ENCODE results near the gene FAM120A. TPM values are rescaled to one million over a fixed set of nuclear protein-coding genes. Genes with fewer than 3 reads are reported as not detected.

The FAM120A gene
- total RNA-seq, 1 experiment from 2014 or later: 89.6 TPM

GRCh38 chr9:93546356-93546755 lies 94.9 kb downstream of the FAM120A start:
- Histone ChIP-seq H3K27me3 (ENCODE audit: low read length) (no peaks in the 10 kb centered on the region), H3K79me2 (ENCODE audit: low read length) (no peaks in the 10 kb centered on the region), H3K9ac (ENCODE audit: low read length) (no peak overlapping the region), H2AFZ (ENCODE audit: low read length) (no peak overlapping the region), H3K9me2 (replicated peaks; ENCODE audit: low read length) (no peaks in the 10 kb centered on the region), H3K4me2 (ENCODE audit: low read length) (no peak overlapping the region), H3K36me3 (ENCODE audit: low read depth, low read length) (peaks cover 3% of the 10 kb centered on the region; the same call in 1 of the 2 replicates), H3K4me3 (ENCODE audit: low read length) (no peak overlapping the region), H3K4me1 (ENCODE audit: insufficient read depth, low read length) (no peaks in the 10 kb centered on the region), H4K20me1 (ENCODE audit: low read length) (no peaks in the 10 kb centered on the region), H3K27ac (ENCODE audit: low read length) (no peak overlapping the region), H3K9me3 (ENCODE audit: low read length) (no peaks in the 10 kb centered on the region), H3F3A (ENCODE audit: low read length, unreplicated experiment) (no peaks in the 10 kb centered on the region)
- TF ChIP-seq EZH2phosphoT487 (IDR thresholded peaks at IDR 0.05; ENCODE audit: borderline replicate concordance, low read length): no peak
- CTCF ChIA-PET: no interaction called here
- DNase-seq: no peak
- no TSS peak for BruUV-seq (replicated peaks)
- POLR2A ChIA-PET (ENCODE audit: unreplicated experiment): no interaction called here
- no peak for ATAC-seq
- intact Hi-C loops (cut with micrococcal nuclease): no loop called here

GRCh38 chr9:93549611-93550010 lies 98.1 kb downstream of the FAM120A start:
- ATAC-seq: no peak
- H3K4me3 ChIP-seq (ENCODE audit: low read length): no peak overlapping the region
- H3K9me3 ChIP-seq (ENCODE audit: low read length): no peaks in the 10 kb centered on the region
- ChIA-PET CTCF (no interaction called here), POLR2A (ENCODE audit: unreplicated experiment) (no interaction called here)
- no peak overlapping the region for H3K4me2 ChIP-seq (ENCODE audit: low read length)
- H3K4me1 ChIP-seq (ENCODE audit: insufficient read depth, low read length): no peaks in the 10 kb centered on the region
- no peak overlapping the region for H3K27ac ChIP-seq (ENCODE audit: low read length)
- no peak for TF ChIP-seq EZH2phosphoT487 (IDR thresholded peaks at IDR 0.05; ENCODE audit: borderline replicate concordance, low read length)
- no peak for TF ChIP-seq EZH2 (IDR thresholded peaks at IDR 0.05; ENCODE audit: low read length, unreplicated experiment)
- no peak for TF ChIP-seq CTCF (conservative IDR thresholded peaks at IDR 0.05; ENCODE audit: low read depth, low read length)
- intact Hi-C loops (cut with micrococcal nuclease): no loop called here
- no peaks in the 10 kb centered on the region for H3K79me2 ChIP-seq (ENCODE audit: low read length)
- no peaks in the 10 kb centered on the region for H4K20me1 ChIP-seq (ENCODE audit: low read length)
- no peaks in the 10 kb centered on the region for H3F3A ChIP-seq (ENCODE audit: low read length, unreplicated experiment)
- no peak overlapping the region for H3K9ac ChIP-seq (ENCODE audit: low read length)
- BruUV-seq (replicated peaks): no TSS peak
- H3K9me2 ChIP-seq (replicated peaks; ENCODE audit: low read length): no peaks in the 10 kb centered on the region
- peaks cover 14% of the 10 kb centered on the region for H3K36me3 ChIP-seq (ENCODE audit: low read depth, low read length)
- no peak overlapping the region for H2AFZ ChIP-seq (ENCODE audit: low read length)
- no peaks in the 10 kb centered on the region for H3K27me3 ChIP-seq (ENCODE audit: low read length)
- no peak for DNase-seq

- H3K4me3 ChIP-seq (ENCODE audit: low read length): no peak overlapping the region
- no peaks in the 10 kb centered on the region for H3K9me3 ChIP-seq (ENCODE audit: low read length)
- H3K4me2 ChIP-seq (ENCODE audit: low read length): no peak overlapping the region
- POLR2A ChIA-PET (ENCODE audit: unreplicated experiment): no interaction called here
- no peak overlapping the region for H3K27ac ChIP-seq (ENCODE audit: low read length)
- no peak overlapping the region for H3K9ac ChIP-seq (ENCODE audit: low read length)
- no TSS peak for BruUV-seq (replicated peaks)
- no peak for TF ChIP-seq CTCF (conservative IDR thresholded peaks at IDR 0.05; ENCODE audit: low read depth, low read length)
- no peak for TF ChIP-seq EZH2phosphoT487 (IDR thresholded peaks at IDR 0.05; ENCODE audit: borderline replicate concordance, low read length)
- TF ChIP-seq EZH2 (IDR thresholded peaks at IDR 0.05; ENCODE audit: low read length, unreplicated experiment): no peak
- no peaks in the 10 kb centered on the region for H3F3A ChIP-seq (ENCODE audit: low read length, unreplicated experiment)
- DNase-seq (no peak), ATAC-seq (no peak)
- CTCF ChIA-PET: no interaction called here
- H4K20me1 ChIP-seq (ENCODE audit: low read length): no peaks in the 10 kb centered on the region
- no peak overlapping the region for H2AFZ ChIP-seq (ENCODE audit: low read length)
- no peaks in the 10 kb centered on the region for H3K4me1 ChIP-seq (ENCODE audit: insufficient read depth, low read length)
- no peaks in the 10 kb centered on the region for H3K27me3 ChIP-seq (ENCODE audit: low read length)
- H3K79me2 ChIP-seq (ENCODE audit: low read length): no peaks in the 10 kb centered on the region
- H3K36me3 ChIP-seq (ENCODE audit: low read depth, low read length): peaks cover 18% of the 10 kb centered on the region
- intact Hi-C loops (cut with micrococcal nuclease): no loop called here
- H3K9me2 ChIP-seq (replicated peaks; ENCODE audit: low read length): no peaks in the 10 kb centered on the region
These were observed 101.4 kb downstream of the FAM120A start for GRCh38 chr9:93552923-93553322.

Data from PC-3 (cell line).